Stimulated activated CD4-positive, alpha-beta T cell treated with anti-CD3 and anti-CD28 coated beads, Interleukin-15, amount 100 ng/mL, for 24 hours (primary cell): ENCODE results near the gene SASH1.
A peak's percentile ranks its signal among the peaks of the same experiment; 100 is the strongest.

Experiments
- DNase-seq: peaks from one replicate; pipeline ENCODE4 v3.0.0-alpha.2; 2020

SASH1 gene

GRCh38 chr6:148502773-148503135 lies 160.1 kb downstream of the SASH1 start:
- DNase-seq: no peak

GRCh38 chr6:148503703-148504102 lies 161.1 kb downstream of the SASH1 start:
- no peak for DNase-seq

- no peak for DNase-seq
Observed at GRCh38 chr6:148507774-148508173, 165.1 kb downstream of the SASH1 start.

- DNase-seq: no peak
Observed at GRCh38 chr6:148508401-148509041, 165.9 kb downstream of the SASH1 start.

GRCh38 chr6:148509119-148509799 lies 166.6 kb downstream of the SASH1 start:
- no peak for DNase-seq

GRCh38 chr6:148509800-148510581 lies 167.4 kb downstream of the SASH1 start:
- DNase-seq: no peak

GRCh38 chr6:148513145-148514071 lies 170.8 kb downstream of the SASH1 start:
- no peak for DNase-seq

- no peak for DNase-seq
Observed at GRCh38 chr6:148514091-148514845, 171.6 kb downstream of the SASH1 start.

- DNase-seq: no peak
Observed at GRCh38 chr6:148516217-148516616, 173.6 kb downstream of the SASH1 start.

- DNase-seq: no peak
Observed at GRCh38 chr6:148516617-148517016, 174.0 kb downstream of the SASH1 start.

- no peak for DNase-seq
Observed at GRCh38 chr6:148517470-148517869, 174.8 kb downstream of the SASH1 start.

- no peak for DNase-seq
Observed at GRCh38 chr6:148518511-148519156, 176.0 kb downstream of the SASH1 start.

GRCh38 chr6:148520109-148520841 lies 177.6 kb downstream of the SASH1 start:
- no peak for DNase-seq

GRCh38 chr6:148521158-148521557 lies 178.5 kb downstream of the SASH1 start:
- DNase-seq: no peak

- no peak for DNase-seq
Observed at GRCh38 chr6:148521586-148521985, 178.9 kb downstream of the SASH1 start.

GRCh38 chr6:148523048-148523447 lies 180.4 kb downstream of the SASH1 start:
- no peak for DNase-seq

- no peak for DNase-seq
Observed at GRCh38 chr6:148523551-148523950, 180.9 kb downstream of the SASH1 start.

- no peak for DNase-seq
Observed at GRCh38 chr6:148524471-148524882, 181.8 kb downstream of the SASH1 start.

- DNase-seq: peak; percentile 12
Observed at GRCh38 chr6:148524976-148525375, 182.3 kb downstream of the SASH1 start.

- DNase-seq: no peak
Observed at GRCh38 chr6:148525453-148525852, 182.8 kb downstream of the SASH1 start.

- DNase-seq: no peak
Observed at GRCh38 chr6:148526145-148526544, 183.5 kb downstream of the SASH1 start.
